GM18499 (cell line): ENCODE data around the gene AHNAK.

ENCODE experiments used
- ATAC-seq: cut with Tn5 transposase; IDR thresholded peaks from one replicate; pipeline ENCODE4 v1.9.1; 2021; ENCODE audit warnings: moderate number of reproducible peaks; ENCODE audit not compliant: insufficient read depth, unreplicated experiment

Gene AHNAK

GRCh38 chr11:62419314-62419929 lies 127.2 kb downstream of the AHNAK start:
- ATAC-seq: no peak

- no peak for ATAC-seq
These were observed 127.9 kb downstream of the AHNAK start, which contains the start of gene SCGB1A1 for GRCh38 chr11:62418733-62419132. TSS of gene SCGB1A1 (plus strand) at chr11:62419033. CDS start at chr11:62419096, 63 bp downstream.

GRCh38 chr11:62418136-62418535 lies 128.5 kb downstream of the AHNAK start:
- ATAC-seq: no peak

- ATAC-seq: no peak
These were observed 130.0 kb downstream of the AHNAK start for GRCh38 chr11:62416596-62416995.

- no peak for ATAC-seq
These were observed 133.4 kb downstream of the AHNAK start for GRCh38 chr11:62413060-62413696.

GRCh38 chr11:62411524-62411923 lies 135.1 kb downstream of the AHNAK start:
- no peak for ATAC-seq

GRCh38 chr11:62410972-62411371 lies 135.6 kb downstream of the AHNAK start:
- ATAC-seq: no peak

GRCh38 chr11:62409831-62410230 lies 136.8 kb downstream of the AHNAK start:
- no peak for ATAC-seq

- ATAC-seq: no peak
These were observed 140.6 kb downstream of the AHNAK start for GRCh38 chr11:62406034-62406433.

GRCh38 chr11:62404901-62405300 lies 141.7 kb downstream of the AHNAK start:
- no peak for ATAC-seq

- no peak for ATAC-seq
These were observed 142.2 kb downstream of the AHNAK start for GRCh38 chr11:62404435-62404834.

- no peak for ATAC-seq
These were observed 143.5 kb downstream of the AHNAK start for GRCh38 chr11:62402960-62403730.

- no peak for ATAC-seq
These were observed 144.2 kb downstream of the AHNAK start for GRCh38 chr11:62402226-62402959.

- ATAC-seq: no peak
These were observed 144.8 kb downstream of the AHNAK start for GRCh38 chr11:62401811-62402210.

GRCh38 chr11:62401356-62401755 lies 145.2 kb downstream of the AHNAK start:
- no peak for ATAC-seq

GRCh38 chr11:62400760-62401159 lies 145.8 kb downstream of the AHNAK start:
- no peak for ATAC-seq

GRCh38 chr11:62400281-62400680 lies 146.3 kb downstream of the AHNAK start:
- ATAC-seq: no peak

- no peak for ATAC-seq
These were observed 146.7 kb downstream of the AHNAK start for GRCh38 chr11:62399878-62400266.

- no peak for ATAC-seq
These were observed 147.3 kb downstream of the AHNAK start for GRCh38 chr11:62399172-62399877.
